ENCODE results near the gene PHF24.

GRCh38 chr9:34989003-34989945, 31.2 kb downstream of the PHF24 start, which contains the start of gene DNAJB5:
- TF ChIP-seq POLR2AphosphoS5 (IDR thresholded peaks at IDR 0.05), result peak; percentile 80
- TF ChIP-seq CTCF (IDR thresholded peaks at IDR 0.05), result no peak

Data from gastroesophageal sphincter (tissue), 3 donors.